ENCODE results near the gene CCDC171. TPM values are rescaled to one million over a fixed set of nuclear protein-coding genes. Genes with fewer than 3 reads are reported as not detected.
"Not testable (repeated sequence)": the region's sequence is repeated elsewhere in the genome, so short reads cannot be mapped to it uniquely, and the experiment has no call there.

Gene CCDC171
- total RNA-seq, 4 donors from 2014 or later = 3.2 to 8.3 (median 4.5) TPM

DNA sequence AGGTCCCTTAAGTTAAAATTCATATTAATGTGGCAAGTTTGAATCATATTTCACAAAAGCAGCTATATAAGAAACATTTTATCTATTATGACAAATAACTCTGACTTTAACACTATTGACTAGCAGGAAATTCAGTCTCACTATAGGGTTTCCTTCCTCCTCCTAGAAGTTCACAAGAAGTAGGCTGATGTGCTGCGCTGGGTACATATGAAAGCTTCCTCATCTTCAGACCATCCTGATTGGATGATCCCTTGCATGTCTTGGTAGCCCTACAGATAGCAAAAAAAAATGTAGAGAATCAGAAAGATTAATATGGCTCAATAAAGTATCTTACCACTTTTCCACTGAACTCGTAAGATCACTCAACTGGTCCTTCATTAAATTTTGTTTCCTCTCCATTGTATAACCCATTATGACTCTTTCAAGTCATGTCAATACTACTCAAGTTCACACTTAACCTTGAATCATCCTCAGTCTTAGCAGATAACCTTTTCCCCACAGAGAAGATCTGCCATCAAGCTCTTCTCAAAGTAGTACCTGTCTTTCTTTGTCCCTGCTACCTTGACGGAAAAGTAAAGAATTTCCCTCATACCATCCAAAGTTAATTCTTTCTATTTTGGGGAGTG is 30.6 kb upstream of the CCDC171 start:
- Histone ChIP-seq H3K27me3 (no peaks in the 10 kb centered on the region), H3K36me3 (no peaks in the 10 kb centered on the region), H3K9me3 (no peaks in the 10 kb centered on the region), H3K4me3 (no peak overlapping the region), H3K4me1 (no peaks in the 10 kb centered on the region), H3K27ac (no peak overlapping the region)
- TF ChIP-seq, protein P1, sequence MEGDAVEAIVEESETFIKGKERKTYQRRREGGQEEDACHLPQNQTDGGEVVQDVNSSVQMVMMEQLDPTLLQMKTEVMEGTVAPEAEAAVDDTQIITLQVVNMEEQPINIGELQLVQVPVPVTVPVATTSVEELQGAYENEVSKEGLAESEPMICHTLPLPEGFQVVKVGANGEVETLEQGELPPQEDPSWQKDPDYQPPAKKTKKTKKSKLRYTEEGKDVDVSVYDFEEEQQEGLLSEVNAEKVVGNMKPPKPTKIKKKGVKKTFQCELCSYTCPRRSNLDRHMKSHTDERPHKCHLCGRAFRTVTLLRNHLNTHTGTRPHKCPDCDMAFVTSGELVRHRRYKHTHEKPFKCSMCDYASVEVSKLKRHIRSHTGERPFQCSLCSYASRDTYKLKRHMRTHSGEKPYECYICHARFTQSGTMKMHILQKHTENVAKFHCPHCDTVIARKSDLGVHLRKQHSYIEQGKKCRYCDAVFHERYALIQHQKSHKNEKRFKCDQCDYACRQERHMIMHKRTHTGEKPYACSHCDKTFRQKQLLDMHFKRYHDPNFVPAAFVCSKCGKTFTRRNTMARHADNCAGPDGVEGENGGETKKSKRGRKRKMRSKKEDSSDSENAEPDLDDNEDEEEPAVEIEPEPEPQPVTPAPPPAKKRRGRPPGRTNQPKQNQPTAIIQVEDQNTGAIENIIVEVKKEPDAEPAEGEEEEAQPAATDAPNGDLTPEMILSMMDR (IDR thresholded peaks at IDR 0.05) = no peak
- no peak for TF ChIP-seq POLR2A (IDR thresholded peaks at IDR 0.05)
- no peak for DNase-seq

GRCh38 chr9:15524845-15525455 is 27.9 kb upstream of the CCDC171 start:
- Histone ChIP-seq H3K4me1 (no peaks in the 10 kb centered on the region), H3K9me3 (no peaks in the 10 kb centered on the region), H3K27me3 (no peaks in the 10 kb centered on the region), H3K27ac (no peak overlapping the region), H3K4me3 (no peak overlapping the region), H3K36me3 (no peaks in the 10 kb centered on the region)
- no peak for DNase-seq
- TF ChIP-seq, protein P1 (IDR thresholded peaks at IDR 0.05) = no peak
- TF ChIP-seq POLR2A (IDR thresholded peaks at IDR 0.05) = no peak

DNA sequence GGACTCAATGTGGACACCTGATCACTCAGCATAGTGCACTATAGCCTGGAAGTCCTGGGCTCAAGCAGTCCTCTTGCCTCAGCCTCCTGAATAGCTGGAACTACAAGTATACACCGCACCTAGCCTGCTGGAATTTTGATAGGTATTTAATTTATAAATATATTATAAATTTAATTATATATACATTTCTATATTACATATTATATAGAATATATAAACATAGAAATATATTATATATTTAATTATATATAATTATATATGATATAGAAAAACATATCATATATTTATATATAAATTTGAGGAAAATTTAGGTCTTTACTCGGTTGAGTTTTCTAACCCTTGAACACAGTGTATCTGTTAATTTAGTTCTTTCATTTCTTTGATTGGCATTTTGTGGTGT is 26.9 kb upstream of the CCDC171 start:
- H3K27me3 ChIP-seq = no peaks in the 10 kb centered on the region
- no peak for TF ChIP-seq POLR2A (IDR thresholded peaks at IDR 0.05)
- TF ChIP-seq, protein P1 (IDR thresholded peaks at IDR 0.05) = no peak
- no peaks in the 10 kb centered on the region for H3K9me3 ChIP-seq
- no peaks in the 10 kb centered on the region for H3K36me3 ChIP-seq
- no peak for DNase-seq
- no peak overlapping the region for H3K27ac ChIP-seq
- no peak overlapping the region for H3K4me3 ChIP-seq
- H3K4me1 ChIP-seq = no peaks in the 10 kb centered on the region

GRCh38 chr9:15527035-15527434 is 25.8 kb upstream of the CCDC171 start:
- not testable (repeated sequence) for H3K27me3 ChIP-seq, DNase-seq, H3K27ac ChIP-seq, H3K4me3 ChIP-seq, H3K36me3 ChIP-seq, H3K9me3 ChIP-seq, H3K4me1 ChIP-seq

DNA sequence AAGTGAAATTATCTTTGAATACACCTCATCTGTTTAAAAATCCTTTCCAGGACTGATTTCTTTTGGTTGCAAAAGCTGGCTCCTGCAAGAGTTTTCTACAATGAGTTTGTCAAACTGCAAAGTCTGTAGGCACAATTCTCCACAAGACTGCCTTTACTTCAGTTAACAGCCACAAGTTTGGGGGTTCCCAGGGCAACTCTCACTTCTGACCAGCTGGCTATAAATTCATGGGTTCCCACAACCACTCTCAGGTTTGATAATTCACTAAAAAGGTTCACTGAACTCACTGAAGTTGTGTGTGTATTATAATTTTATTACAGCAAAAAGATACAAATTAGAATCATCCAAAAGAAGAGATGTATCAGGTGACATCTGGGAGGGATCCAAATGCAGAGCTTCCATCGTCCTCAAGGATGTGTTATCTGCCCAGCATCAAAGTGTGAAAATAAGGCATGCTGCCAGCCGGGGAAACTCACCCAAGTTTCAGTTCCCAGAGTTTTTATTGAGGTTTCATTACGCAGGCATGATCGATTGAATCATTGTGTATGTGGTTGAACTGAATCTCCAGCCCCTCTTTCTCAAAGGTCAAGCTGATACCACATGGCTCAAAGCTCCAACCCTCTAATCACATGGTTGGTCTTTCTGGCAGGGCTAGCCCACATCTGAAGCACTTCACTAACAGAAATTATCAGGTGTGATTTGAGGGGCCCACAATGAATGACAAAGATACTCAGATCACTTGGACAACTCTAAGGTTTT is 23.1 kb upstream of the CCDC171 start:
- Histone ChIP-seq H3K27me3 (no peaks in the 10 kb centered on the region), H3K4me1 (no peaks in the 10 kb centered on the region), H3K27ac (no peak overlapping the region), H3K9me3 (no peaks in the 10 kb centered on the region), H3K4me3 (no peak overlapping the region), H3K36me3 (no peaks in the 10 kb centered on the region)
- DNase-seq = no peak
- TF ChIP-seq, protein P1 (IDR thresholded peaks at IDR 0.05) = no peak
- TF ChIP-seq POLR2A (IDR thresholded peaks at IDR 0.05) = no peak

- Histone ChIP-seq H3K27me3 (no peaks in the 10 kb centered on the region), H3K4me1 (no peaks in the 10 kb centered on the region), H3K4me3 (no peak overlapping the region), H3K9me3 (no peaks in the 10 kb centered on the region), H3K36me3 (no peaks in the 10 kb centered on the region), H3K27ac (no peak overlapping the region)
- TF ChIP-seq, protein P1 (IDR thresholded peaks at IDR 0.05) = no peak
- no peak for TF ChIP-seq POLR2A (IDR thresholded peaks at IDR 0.05)
- DNase-seq = no peak
Observed at GRCh38 chr9:15531380-15531779, 21.5 kb upstream of the CCDC171 start.

Measured in Peyer's patch (tissue), 4 donors.